ENCODE data around the gene OTOF. TPM values are rescaled to one million over a fixed set of nuclear protein-coding genes. Genes with fewer than 3 reads are reported as not detected.

Gene OTOF
- total RNA-seq, 1 donor from 2014 or later, result 9.8 TPM

DNA sequence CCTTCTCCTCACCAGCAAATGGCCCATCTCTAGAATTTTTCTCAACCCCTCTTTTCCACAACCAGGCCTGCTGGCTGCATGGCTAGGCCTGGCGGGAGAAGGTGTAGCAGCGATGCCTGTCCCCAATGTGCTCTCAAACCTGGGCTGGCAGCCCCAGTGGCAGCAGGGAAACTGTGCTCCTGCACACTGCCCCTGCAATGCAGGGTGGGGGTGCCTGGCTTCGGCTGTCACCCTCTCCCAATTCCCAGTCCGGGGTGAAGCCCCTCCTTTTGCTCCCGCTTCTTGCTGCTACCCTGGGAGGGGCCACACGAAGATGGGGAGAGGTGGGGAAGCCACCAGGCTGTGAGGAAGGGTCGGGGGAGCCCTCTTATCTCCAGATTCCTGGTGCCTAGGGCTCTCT is 36.1 kb upstream of the OTOF start:
- Mint-ChIP-seq H3K27me3 (ENCODE audit: low read depth) (no peaks in the 10 kb centered on the region), H3K9me3 (no peaks in the 10 kb centered on the region)
- intact Hi-C loops (cut with micrococcal nuclease), result no loop called here

DNA sequence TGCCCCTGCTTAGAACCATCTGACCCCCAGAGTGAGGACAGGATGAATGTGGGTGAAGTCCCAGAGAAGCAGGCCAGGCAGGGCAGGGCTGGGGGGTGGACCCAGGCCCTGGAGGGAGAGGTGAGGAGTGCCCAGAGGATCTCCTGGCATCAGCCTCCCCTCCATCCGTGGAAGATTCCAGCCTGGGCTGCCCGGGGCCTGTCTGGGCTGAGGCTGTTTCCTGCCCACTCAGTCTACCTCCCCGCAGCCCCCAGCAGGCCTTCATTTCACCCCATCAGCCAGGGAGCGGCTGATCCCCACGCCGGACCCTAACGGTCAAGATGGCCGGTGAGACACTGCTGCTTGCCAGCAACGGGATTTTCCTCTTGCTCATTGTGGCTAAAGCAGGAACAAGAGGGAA is 35.3 kb upstream of the OTOF start:
- intact Hi-C loops (cut with micrococcal nuclease), result no loop called here
- H3K4me1 Mint-ChIP-seq (ENCODE audit: low read depth), result no peaks in the 10 kb centered on the region
- DNase-seq (ENCODE audit: low spot score), result no peak
- H3K4me3 Mint-ChIP-seq (ENCODE audit: low read depth), result no peak overlapping the region
- H3K9me3 Mint-ChIP-seq, result no peaks in the 10 kb centered on the region
- no peaks in the 10 kb centered on the region for H3K36me3 Mint-ChIP-seq (ENCODE audit: low read depth)
- H3K27me3 Mint-ChIP-seq (ENCODE audit: low read depth), result no peaks in the 10 kb centered on the region
- no peak overlapping the region for H3K27ac Mint-ChIP-seq

More for the DNA sequence above, 36.1 kb upstream of the OTOF start:
- no peaks in the 10 kb centered on the region for H3K4me1 Mint-ChIP-seq (ENCODE audit: low read depth)
- no peaks in the 10 kb centered on the region for H3K36me3 Mint-ChIP-seq (ENCODE audit: low read depth)
- no peak overlapping the region for H3K27ac Mint-ChIP-seq
- no peak for DNase-seq (ENCODE audit: low spot score)
- no peak overlapping the region for H3K4me3 Mint-ChIP-seq (ENCODE audit: low read depth)

DNA sequence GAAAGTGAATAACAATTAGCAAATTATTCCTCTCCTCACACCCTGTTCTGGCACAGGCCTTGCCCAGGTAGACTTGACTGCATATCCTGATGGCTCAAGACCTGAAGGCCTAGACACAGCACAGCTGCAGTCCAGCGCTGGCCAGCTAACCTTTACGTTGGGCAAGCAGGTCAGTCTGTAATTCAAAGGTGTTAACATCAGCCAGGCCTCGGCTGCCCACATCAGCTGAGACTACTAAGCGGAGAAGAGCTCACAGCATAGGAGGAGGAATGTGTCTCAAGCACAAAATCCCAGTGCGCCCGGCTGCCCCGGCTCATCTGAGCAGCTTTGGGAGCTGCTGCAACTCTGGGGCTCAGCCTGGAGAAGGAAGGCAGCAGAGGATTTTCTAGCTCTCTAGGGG is 33.5 kb upstream of the OTOF start:
- H3K9me3 Mint-ChIP-seq, result no peaks in the 10 kb centered on the region
- H3K27ac Mint-ChIP-seq, result no peak overlapping the region
- no peak for DNase-seq (ENCODE audit: low spot score)
- no peaks in the 10 kb centered on the region for H3K36me3 Mint-ChIP-seq (ENCODE audit: low read depth)
- H3K4me3 Mint-ChIP-seq (ENCODE audit: low read depth), result no peak overlapping the region
- H3K27me3 Mint-ChIP-seq (ENCODE audit: low read depth), result no peaks in the 10 kb centered on the region
- no peaks in the 10 kb centered on the region for H3K4me1 Mint-ChIP-seq (ENCODE audit: low read depth)
- intact Hi-C loops (cut with micrococcal nuclease), result no loop called here

DNA sequence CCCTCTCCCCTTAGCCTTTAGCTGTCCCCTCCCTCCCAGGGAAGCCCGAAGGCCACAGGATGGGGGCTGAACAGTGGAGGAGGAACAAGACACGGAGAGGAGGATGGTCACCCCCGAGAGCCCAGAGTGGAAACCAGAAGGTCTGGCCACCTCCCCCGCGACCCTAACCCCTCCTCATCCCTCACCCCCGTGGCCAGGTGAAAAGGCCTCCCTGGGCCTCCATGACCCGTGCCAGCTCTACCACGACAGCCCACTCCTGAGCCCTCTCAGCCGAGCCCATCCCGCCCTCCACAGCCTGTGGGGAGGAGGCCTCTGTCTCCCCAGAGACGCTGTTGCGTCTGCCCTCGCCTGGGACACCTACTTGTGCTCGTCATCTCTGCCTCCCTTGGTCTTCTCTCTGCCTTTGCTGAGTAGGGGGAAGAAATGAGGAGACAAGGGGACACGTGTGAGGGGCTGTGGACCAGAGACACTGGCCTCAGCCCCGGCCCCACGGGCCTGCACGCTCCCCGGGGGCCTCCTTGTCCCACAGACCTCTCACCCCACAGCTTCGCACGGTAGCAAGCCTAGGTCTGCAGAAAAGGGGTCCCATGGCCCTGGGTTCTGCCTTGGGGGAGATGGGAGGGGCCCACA is 32.5 kb upstream of the OTOF start:
- Mint-ChIP-seq H3K4me1 (ENCODE audit: low read depth) (no peaks in the 10 kb centered on the region), H3K36me3 (ENCODE audit: low read depth) (no peaks in the 10 kb centered on the region), H3K27ac (no peak overlapping the region), H3K4me3 (ENCODE audit: low read depth) (no peak overlapping the region), H3K9me3 (no peaks in the 10 kb centered on the region), H3K27me3 (ENCODE audit: low read depth) (no peaks in the 10 kb centered on the region)
- intact Hi-C loops (cut with micrococcal nuclease), result no loop called here
- no peak for DNase-seq (ENCODE audit: low spot score)

DNA sequence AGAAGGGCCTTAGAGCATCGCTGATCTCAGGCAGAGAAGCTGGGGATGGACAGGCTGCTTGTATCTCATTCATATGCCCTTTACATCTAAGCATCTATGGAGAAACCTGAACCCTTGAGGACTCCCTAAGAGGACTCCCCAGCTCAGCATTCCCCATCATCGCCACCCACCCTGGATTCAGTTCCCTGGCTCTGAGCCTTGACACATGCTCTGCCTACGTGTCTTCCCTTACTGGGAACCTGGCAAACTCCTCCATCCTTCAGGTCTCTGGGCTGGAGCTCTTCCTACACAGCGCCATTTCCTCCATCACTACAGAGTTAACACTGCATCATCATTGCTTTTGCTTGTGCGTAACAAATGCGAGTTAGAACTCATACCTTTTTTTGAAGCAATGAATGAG is 31.2 kb upstream of the OTOF start:
- Mint-ChIP-seq H3K4me1 (ENCODE audit: low read depth) (no peaks in the 10 kb centered on the region), H3K27me3 (ENCODE audit: low read depth) (peaks cover 2% of the 10 kb centered on the region), H3K27ac (no peak overlapping the region), H3K4me3 (ENCODE audit: low read depth) (no peak overlapping the region), H3K9me3 (no peaks in the 10 kb centered on the region), H3K36me3 (ENCODE audit: low read depth) (no peaks in the 10 kb centered on the region)
- DNase-seq (ENCODE audit: low spot score), result no peak
- intact Hi-C loops (cut with micrococcal nuclease), result no loop called here

DNA sequence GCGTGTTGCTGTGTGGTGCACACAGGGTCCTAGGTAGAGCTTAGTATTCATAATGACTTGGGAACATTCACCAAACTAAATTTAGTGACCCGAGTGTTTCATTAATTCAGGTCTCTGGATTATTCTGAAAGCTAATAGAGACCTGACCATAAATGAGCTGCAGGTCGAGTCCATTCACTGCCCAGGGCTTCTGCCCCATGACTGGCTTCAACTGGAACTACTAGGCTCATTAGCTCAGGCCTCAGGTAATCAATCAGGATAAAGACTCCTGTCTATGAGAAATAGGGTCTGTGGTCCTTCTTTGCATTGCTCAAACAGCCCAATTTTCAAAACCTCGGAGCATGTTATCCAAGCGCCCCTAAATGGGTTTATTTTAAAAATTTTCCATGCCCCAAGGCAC is 30.0 kb upstream of the OTOF start:
- DNase-seq (ENCODE audit: low spot score), result no peak
- intact Hi-C loops (cut with micrococcal nuclease), result no loop called here
- no peaks in the 10 kb centered on the region for H3K9me3 Mint-ChIP-seq
- no peaks in the 10 kb centered on the region for H3K36me3 Mint-ChIP-seq (ENCODE audit: low read depth)
- H3K4me1 Mint-ChIP-seq (ENCODE audit: low read depth), result no peaks in the 10 kb centered on the region
- H3K27ac Mint-ChIP-seq, result no peak overlapping the region
- H3K4me3 Mint-ChIP-seq (ENCODE audit: low read depth), result no peak overlapping the region
- peaks cover 4% of the 10 kb centered on the region for H3K27me3 Mint-ChIP-seq (ENCODE audit: low read depth)

DNA sequence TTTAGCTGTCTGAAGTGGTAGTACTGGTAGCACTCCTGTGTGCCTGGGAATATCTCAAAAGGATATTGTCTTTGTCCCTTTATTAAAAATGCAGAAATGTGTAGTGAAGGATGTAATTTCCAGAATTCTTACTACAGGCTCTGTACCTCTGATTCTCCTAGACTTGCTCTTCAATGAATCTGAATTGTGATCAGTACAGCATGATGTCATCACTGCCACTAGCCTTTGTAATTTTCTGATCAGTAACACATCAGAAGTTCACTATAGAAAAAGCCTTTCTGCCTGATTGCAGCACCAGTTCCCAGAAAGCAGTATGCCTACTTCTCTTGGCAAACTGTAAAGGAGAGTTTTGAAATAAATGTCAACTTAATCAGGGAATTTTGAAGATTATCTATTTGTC is 29.2 kb upstream of the OTOF start:
- H3K9me3 Mint-ChIP-seq, result no peaks in the 10 kb centered on the region
- intact Hi-C loops (cut with micrococcal nuclease), result no loop called here
- H3K4me3 Mint-ChIP-seq (ENCODE audit: low read depth), result no peak overlapping the region
- H3K27ac Mint-ChIP-seq, result no peak overlapping the region
- DNase-seq (ENCODE audit: low spot score), result no peak
- no peaks in the 10 kb centered on the region for H3K36me3 Mint-ChIP-seq (ENCODE audit: low read depth)
- peaks cover 4% of the 10 kb centered on the region for H3K27me3 Mint-ChIP-seq (ENCODE audit: low read depth)
- no peaks in the 10 kb centered on the region for H3K4me1 Mint-ChIP-seq (ENCODE audit: low read depth)

DNA sequence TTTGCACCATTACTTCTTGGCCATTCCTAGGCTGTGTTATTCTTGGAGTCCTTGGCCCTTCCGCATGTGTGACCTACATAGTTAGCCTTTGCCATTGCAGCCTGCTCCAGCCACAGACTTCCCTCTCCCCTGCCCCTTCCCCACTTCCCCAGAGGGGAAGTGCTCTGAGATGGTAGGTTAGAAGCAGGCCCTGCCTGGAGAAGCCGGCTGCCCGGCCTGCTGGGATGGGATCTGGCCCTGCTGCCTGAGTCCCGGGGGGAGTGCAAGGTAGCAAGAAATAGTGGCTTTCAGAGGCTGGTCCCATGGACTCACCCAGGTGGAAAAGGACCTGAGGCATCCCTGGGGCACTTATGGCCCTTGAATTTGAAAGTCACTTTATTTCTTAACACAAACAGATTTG is 28.4 kb upstream of the OTOF start:
- H3K27ac Mint-ChIP-seq, result no peak overlapping the region
- intact Hi-C loops (cut with micrococcal nuclease), result no loop called here
- H3K4me1 Mint-ChIP-seq (ENCODE audit: low read depth), result no peaks in the 10 kb centered on the region
- no peak overlapping the region for H3K4me3 Mint-ChIP-seq (ENCODE audit: low read depth)
- no peak for DNase-seq (ENCODE audit: low spot score)
- no peaks in the 10 kb centered on the region for H3K9me3 Mint-ChIP-seq
- peaks cover 4% of the 10 kb centered on the region for H3K27me3 Mint-ChIP-seq (ENCODE audit: low read depth)
- no peaks in the 10 kb centered on the region for H3K36me3 Mint-ChIP-seq (ENCODE audit: low read depth)

DNA sequence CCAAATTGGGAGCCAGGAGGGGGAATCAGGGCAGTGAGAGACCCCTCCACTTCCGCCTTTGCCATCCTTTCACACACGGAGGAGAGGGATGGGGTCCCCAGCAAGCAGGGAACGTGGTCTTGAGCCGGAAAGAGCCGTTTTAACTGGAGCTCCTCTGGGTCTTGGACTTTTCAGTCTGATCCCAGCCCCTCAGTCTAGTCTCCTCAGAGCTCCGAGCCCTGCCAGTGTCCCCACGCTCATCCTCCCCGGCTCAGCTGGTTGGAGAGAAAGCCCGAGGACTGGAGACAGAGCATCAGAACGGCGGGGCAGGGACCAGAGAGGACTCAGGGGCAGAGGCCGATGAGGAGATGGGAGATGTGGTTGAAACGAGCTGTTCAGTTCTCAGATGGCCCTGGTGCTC is 26.1 kb upstream of the OTOF start:
- H3K27me3 Mint-ChIP-seq (ENCODE audit: low read depth), result peaks cover 5% of the 10 kb centered on the region
- H3K4me1 Mint-ChIP-seq (ENCODE audit: low read depth), result no peaks in the 10 kb centered on the region
- no peaks in the 10 kb centered on the region for H3K36me3 Mint-ChIP-seq (ENCODE audit: low read depth)
- no peak for DNase-seq (ENCODE audit: low spot score)
- H3K4me3 Mint-ChIP-seq (ENCODE audit: low read depth), result peak overlapping the region; percentile 84
- intact Hi-C loops (cut with micrococcal nuclease), result loop anchor here (5.0 kb wide), 1 partner anchor 73 kb away; no protein-coding TSS in a partner anchor
- H3K9me3 Mint-ChIP-seq, result no peaks in the 10 kb centered on the region
- no peak overlapping the region for H3K27ac Mint-ChIP-seq

DNA sequence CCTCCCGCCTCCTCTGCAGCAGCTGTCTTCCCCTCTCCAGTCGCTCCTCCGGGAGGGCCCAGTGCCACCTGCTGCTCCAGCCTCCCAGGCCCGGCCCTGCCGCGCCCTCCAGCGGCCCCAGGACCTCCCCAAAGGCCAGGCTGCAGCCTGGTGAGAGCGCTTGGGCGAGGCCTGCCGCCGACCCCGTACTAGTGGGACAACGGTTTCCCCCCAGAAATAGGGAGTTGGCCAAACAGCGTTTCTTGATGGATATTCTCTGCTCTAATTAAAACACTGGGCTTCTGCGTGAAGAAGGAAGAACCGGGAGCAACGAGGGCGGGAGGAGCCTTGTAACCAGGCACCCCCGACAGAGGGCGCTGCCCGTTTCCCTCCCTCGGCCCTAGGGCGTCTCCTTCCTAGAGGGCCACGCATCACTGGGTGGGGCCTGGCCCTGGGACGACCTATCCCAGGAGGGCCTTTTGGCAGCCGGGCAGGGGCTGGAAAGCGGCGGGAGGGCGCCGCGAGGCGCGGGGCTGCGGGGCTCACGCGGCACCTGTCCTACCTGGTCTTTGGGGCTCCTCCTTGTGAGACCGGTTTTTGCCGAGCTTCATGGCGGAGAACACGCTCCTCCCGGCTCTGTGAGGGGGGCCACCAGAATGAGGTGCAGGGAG is 25.4 kb upstream of the OTOF start:
- intact Hi-C loops (cut with micrococcal nuclease), result loop anchor here (5.0 kb wide), 1 partner anchor 74 kb away; no protein-coding TSS in a partner anchor
- H3K27ac Mint-ChIP-seq, result peak overlapping the region; percentile 9
- no peaks in the 10 kb centered on the region for H3K4me1 Mint-ChIP-seq (ENCODE audit: low read depth)
- no peaks in the 10 kb centered on the region for H3K36me3 Mint-ChIP-seq (ENCODE audit: low read depth)
- H3K4me3 Mint-ChIP-seq (ENCODE audit: low read depth), result peak overlapping the region; percentile 84
- peak; percentile 80 for DNase-seq (ENCODE audit: low spot score)
- no peaks in the 10 kb centered on the region for H3K9me3 Mint-ChIP-seq
- H3K27me3 Mint-ChIP-seq (ENCODE audit: low read depth), result peaks cover 5% of the 10 kb centered on the region

DNA sequence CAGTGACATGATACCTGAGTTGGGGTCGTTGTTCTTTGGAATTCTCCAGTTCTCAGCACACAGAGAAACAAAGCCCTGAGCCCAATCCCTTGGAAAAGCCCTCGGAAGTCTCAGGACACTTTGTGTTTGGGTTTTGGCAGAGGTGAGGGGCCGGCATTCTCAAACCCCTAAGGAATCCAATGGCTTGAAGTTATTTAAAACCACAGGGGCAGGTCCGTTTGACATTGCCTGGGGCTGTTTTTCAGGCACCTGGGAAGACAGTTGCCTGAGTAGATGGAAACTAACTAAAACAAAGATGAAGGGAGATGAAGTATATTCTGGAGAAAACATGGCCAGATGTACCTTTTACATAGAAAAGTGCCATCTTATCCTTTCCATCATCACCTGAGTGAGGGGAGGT is 22.5 kb upstream of the OTOF start:
- Mint-ChIP-seq H3K36me3 (ENCODE audit: low read depth) (no peaks in the 10 kb centered on the region), H3K4me3 (ENCODE audit: low read depth) (no peak overlapping the region), H3K27ac (no peak overlapping the region), H3K9me3 (no peaks in the 10 kb centered on the region), H3K27me3 (ENCODE audit: low read depth) (peaks cover 10% of the 10 kb centered on the region), H3K4me1 (ENCODE audit: low read depth) (no peaks in the 10 kb centered on the region)
- DNase-seq (ENCODE audit: low spot score), result no peak
- intact Hi-C loops (cut with micrococcal nuclease), result loop anchor here (5.0 kb wide), 1 partner anchor 77 kb away; no protein-coding TSS in a partner anchor

DNA sequence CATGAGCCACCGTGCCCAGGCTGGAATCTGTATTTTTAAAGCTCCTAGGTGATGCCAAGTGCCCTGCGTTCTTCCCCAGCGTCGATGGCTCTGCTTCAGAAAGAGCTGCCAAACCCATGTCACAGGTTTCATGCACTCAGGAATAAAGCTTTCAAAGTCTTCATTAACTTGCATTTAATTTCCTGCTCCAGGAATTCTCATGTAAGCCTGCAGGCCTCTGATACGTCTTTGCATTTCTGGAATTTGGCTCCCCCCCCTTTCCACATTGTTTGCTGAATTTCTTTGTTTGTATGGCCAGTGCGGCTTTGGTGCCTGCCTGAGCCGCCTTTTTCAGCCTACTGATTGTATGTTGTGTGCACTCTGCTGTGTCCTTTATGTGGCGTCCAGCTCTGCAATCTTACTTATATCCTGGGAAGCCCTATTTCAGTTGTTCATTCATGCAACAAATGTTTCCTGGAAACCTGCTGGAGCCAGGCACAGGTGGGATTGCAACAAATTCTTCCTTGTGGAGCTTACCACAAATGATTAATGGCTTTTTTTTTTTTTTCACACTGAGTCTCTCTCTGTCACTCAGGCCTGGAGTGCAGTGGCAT is 17.9 kb upstream of the OTOF start:
- H3K9me3 Mint-ChIP-seq, result no peaks in the 10 kb centered on the region
- H3K36me3 Mint-ChIP-seq (ENCODE audit: low read depth), result no peaks in the 10 kb centered on the region
- no peak for DNase-seq (ENCODE audit: low spot score)
- peaks cover 6% of the 10 kb centered on the region for H3K27me3 Mint-ChIP-seq (ENCODE audit: low read depth)
- H3K27ac Mint-ChIP-seq, result no peak overlapping the region
- no peak overlapping the region for H3K4me3 Mint-ChIP-seq (ENCODE audit: low read depth)
- intact Hi-C loops (cut with micrococcal nuclease), result no loop called here
- peaks cover 2% of the 10 kb centered on the region for H3K4me1 Mint-ChIP-seq (ENCODE audit: low read depth)

DNA sequence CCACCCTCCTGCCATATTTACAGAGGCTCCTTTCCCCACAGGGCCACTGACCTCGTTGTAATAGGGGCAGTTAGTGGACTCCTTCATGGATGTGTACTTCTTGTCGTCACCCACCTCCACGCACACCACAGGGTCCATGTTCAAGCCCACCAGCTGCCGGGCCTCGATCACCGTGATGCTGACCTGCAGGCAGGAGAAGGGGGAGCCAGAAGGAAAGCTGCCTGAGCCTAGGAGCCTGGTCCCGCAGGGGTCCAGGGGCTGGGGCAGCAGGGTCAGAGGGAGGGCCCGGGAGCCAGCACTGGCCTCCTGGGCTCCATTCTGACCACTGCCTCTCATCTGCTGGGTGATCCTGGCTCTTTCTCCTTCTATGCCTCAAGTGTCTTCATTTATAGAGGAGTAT is 17.0 kb upstream of the OTOF start:
- intact Hi-C loops (cut with micrococcal nuclease), result no loop called here
- Mint-ChIP-seq H3K4me1 (ENCODE audit: low read depth) (peaks cover 2% of the 10 kb centered on the region), H3K36me3 (ENCODE audit: low read depth) (no peaks in the 10 kb centered on the region), H3K4me3 (ENCODE audit: low read depth) (no peak overlapping the region), H3K9me3 (no peaks in the 10 kb centered on the region), H3K27ac (no peak overlapping the region), H3K27me3 (ENCODE audit: low read depth) (peaks cover 6% of the 10 kb centered on the region)
- DNase-seq (ENCODE audit: low spot score), result no peak
